OCI-LY3 (cell line): ENCODE measurements around the gene RAB7A.

Experiments used
- H2AFZ ChIP-seq: fragments of 200-600, 300-600 bp; shearing (Covaris generic); 2 replicates; pipeline ENCODE4 v1.6.0; 2014; ENCODE audit warnings: antibody characterized with exemption, low read depth, low read length
- H3K27ac ChIP-seq: fragments of 200-600, 300-600 bp; sonication (generic); 2 replicates; pipeline ENCODE4 v1.5.1; 2014; ENCODE audit warnings: mild to moderate bottlenecking, low read length, moderate library complexity, mixed read lengths
- H3K27me3 ChIP-seq: fragments of 200-600, 300-600 bp; sonication (generic); 2 replicates; pipeline ENCODE4 v1.6.1; 2014; ENCODE audit warnings: low read depth, low read length, mixed read lengths
- H3K36me3 ChIP-seq: fragments of 200-600, 300-600 bp; sonication (generic); replicated peaks from 2 replicates; pipeline ENCODE3; 2014; ENCODE audit warnings: low read depth, low read length, mixed read lengths
- H3K4me1 ChIP-seq: fragments of 300-600, 200-600 bp; sonication (generic); 2 replicates; pipeline ENCODE4 v1.6.1; 2014; ENCODE audit warnings: low read length, mixed read lengths
- H3K4me2 ChIP-seq: fragments of 200-600, 300-600 bp; sonication (generic); 2 replicates; pipeline ENCODE4 v1.6.1; 2014; ENCODE audit warnings: low read length, mixed read lengths
- H3K4me3 ChIP-seq: fragments of 300-600, 200-600 bp; sonication (generic); 2 replicates; pipeline ENCODE4 v1.5.1; 2014; ENCODE audit warnings: antibody characterized with exemption, mild to moderate bottlenecking, low read length, moderate library complexity
- H3K79me2 ChIP-seq: fragments of 300-600, 200-600 bp; shearing (Covaris generic); 2 replicates; pipeline ENCODE4 v1.6.1; 2014; ENCODE audit warnings: mild to moderate bottlenecking, low read length, mixed read lengths
- H3K9ac ChIP-seq: fragments of 300-600, 200-600 bp; shearing (Covaris generic); 2 replicates; pipeline ENCODE4 v1.6.0; 2014; ENCODE audit warnings: mild to moderate bottlenecking, low read length, moderate library complexity
- H3K9me3 ChIP-seq: fragments of 200-600, 300-600 bp; shearing (Covaris generic); 2 replicates; pipeline ENCODE4 v1.6.1; 2014; ENCODE audit warnings: low read length, mixed read lengths; ENCODE audit not compliant: insufficient read depth
- H4K20me1 ChIP-seq: fragments of 200-600, 300-600 bp; sonication (generic); 2 replicates; pipeline ENCODE4 v1.6.1; 2016; ENCODE audit warnings: low read length, mixed read lengths; ENCODE audit not compliant: insufficient read depth
- CTCF ChIP-seq: fragments of 200-600, 300-600 bp; sonication (generic); IDR thresholded peaks from 2 replicates; pipeline ENCODE4 v1.5.1; 2014; ENCODE audit warnings: antibody characterized with exemption, low read length, low read depth
- EZH2phosphoT487 ChIP-seq: fragments of 200-600 bp; shearing (Covaris generic); IDR thresholded peaks from 2 replicates; pipeline ENCODE4 v1.6.1; 2018; ENCODE audit warnings: antibody characterized with exemption, mixed run types, low read depth

The RAB7A gene

GRCh38 chr3:128854475-128854874, 128.5 kb downstream of the RAB7A start:
- TF ChIP-seq CTCF (no peak), EZH2phosphoT487 (no peak)

GRCh38 chr3:128855569-128855968, 129.6 kb downstream of the RAB7A start:
- no peak overlapping the region for H3K9ac ChIP-seq
- no peaks in the 10 kb centered on the region for H3K27me3 ChIP-seq
- H3K79me2 ChIP-seq = no peaks in the 10 kb centered on the region
- H3K4me1 ChIP-seq = no peaks in the 10 kb centered on the region
- H3K9me3 ChIP-seq = no peaks in the 10 kb centered on the region
- no peak for TF ChIP-seq CTCF
- TF ChIP-seq EZH2phosphoT487 = no peak
- no peaks in the 10 kb centered on the region for H3K36me3 ChIP-seq
- H4K20me1 ChIP-seq = no peaks in the 10 kb centered on the region
- no peak overlapping the region for H2AFZ ChIP-seq
- H3K27ac ChIP-seq = no peak overlapping the region
- H3K4me3 ChIP-seq = no peak overlapping the region
- no peak overlapping the region for H3K4me2 ChIP-seq

More at GRCh38 chr3:128854475-128854874, 128.5 kb downstream of the RAB7A start:
- H3K36me3 ChIP-seq = no peaks in the 10 kb centered on the region
- no peak overlapping the region for H3K4me2 ChIP-seq
- H4K20me1 ChIP-seq = no peaks in the 10 kb centered on the region
- H2AFZ ChIP-seq = no peak overlapping the region
- no peaks in the 10 kb centered on the region for H3K4me1 ChIP-seq
- no peaks in the 10 kb centered on the region for H3K27me3 ChIP-seq
- no peak overlapping the region for H3K9ac ChIP-seq
- no peak overlapping the region for H3K27ac ChIP-seq
- H3K4me3 ChIP-seq = no peak overlapping the region
- no peaks in the 10 kb centered on the region for H3K9me3 ChIP-seq
- no peaks in the 10 kb centered on the region for H3K79me2 ChIP-seq

GRCh38 chr3:128858167-128858566, 132.2 kb downstream of the RAB7A start:
- Histone ChIP-seq H3K4me3 (no peak overlapping the region), H4K20me1 (no peaks in the 10 kb centered on the region), H3K27ac (no peak overlapping the region), H2AFZ (no peak overlapping the region), H3K79me2 (no peaks in the 10 kb centered on the region), H3K36me3 (no peaks in the 10 kb centered on the region), H3K4me2 (no peak overlapping the region), H3K4me1 (no peaks in the 10 kb centered on the region), H3K9ac (no peak overlapping the region), H3K27me3 (no peaks in the 10 kb centered on the region), H3K9me3 (no peaks in the 10 kb centered on the region)
- TF ChIP-seq CTCF = no peak
- no peak for TF ChIP-seq EZH2phosphoT487

GRCh38 chr3:128859630-128860029, 133.6 kb downstream of the RAB7A start:
- H3K27ac ChIP-seq = no peak overlapping the region
- no peak overlapping the region for H3K4me3 ChIP-seq
- no peak overlapping the region for H3K9ac ChIP-seq
- TF ChIP-seq EZH2phosphoT487 (no peak), CTCF (no peak)
- H3K9me3 ChIP-seq = no peaks in the 10 kb centered on the region
- no peaks in the 10 kb centered on the region for H4K20me1 ChIP-seq
- no peak overlapping the region for H2AFZ ChIP-seq
- no peak overlapping the region for H3K4me2 ChIP-seq
- no peaks in the 10 kb centered on the region for H3K36me3 ChIP-seq
- no peaks in the 10 kb centered on the region for H3K4me1 ChIP-seq
- H3K79me2 ChIP-seq = no peaks in the 10 kb centered on the region
- H3K27me3 ChIP-seq = no peaks in the 10 kb centered on the region
